Mesendoderm (in vitro differentiated cells): Measurements from ENCODE around the gene SAFB2.

Experiments
- DNase-seq: peaks from one replicate; pipeline ENCODE4 v3.0.0; 2013
- H2AK5ac ChIP-seq: 2 replicates; pipeline ENCODE4 v1.6.1; 2013; ENCODE audit warnings: low read length, inconsistent platforms
- H2BK120ac ChIP-seq: 2 replicates; pipeline ENCODE4 v1.6.1; 2013; ENCODE audit warnings: low read depth, mild to moderate bottlenecking, low read length, moderate library complexity, mixed read lengths
- H2BK15ac ChIP-seq: replicated peaks from 2 replicates; pipeline ENCODE4 v1.6.1; 2013; ENCODE audit warnings: low read depth, mild to moderate bottlenecking, moderate library complexity
- H2BK5ac ChIP-seq: 2 replicates; pipeline ENCODE4 v1.6.1; 2013; ENCODE audit warnings: low read length, inconsistent platforms
- H3K18ac ChIP-seq: 2 replicates; pipeline ENCODE4 v1.6.1; 2013; ENCODE audit warnings: mild to moderate bottlenecking, low read length, mixed read lengths
- H3K23ac ChIP-seq: one replicate; pipeline ENCODE4 v1.6.1; 2013; ENCODE audit warnings: low read length
- H3K27ac ChIP-seq: 2 replicates; pipeline ENCODE4 v1.5.1; 2013; ENCODE audit warnings: low read depth, mild to moderate bottlenecking, inconsistent platforms, low read length, moderate library complexity
- H3K27me3 ChIP-seq: 2 replicates; pipeline ENCODE4 v1.6.1; 2013; ENCODE audit warnings: low read length, control low read depth, mild to moderate bottlenecking, inconsistent platforms; ENCODE audit not compliant: insufficient read depth, poor library complexity
- H3K36me3 ChIP-seq: 2 replicates; pipeline ENCODE4 v1.6.1; 2013; ENCODE audit warnings: low read length, inconsistent platforms; ENCODE audit not compliant: control insufficient read depth, insufficient read depth
- H3K4ac ChIP-seq: one replicate; pipeline ENCODE4 v1.6.1; 2013; ENCODE audit warnings: low read depth, mild to moderate bottlenecking, low read length, moderate library complexity
- H3K4me1 ChIP-seq: 2 replicates; pipeline ENCODE4 v1.6.1; 2013; ENCODE audit warnings: low read depth, low read length, inconsistent platforms; ENCODE audit not compliant: control insufficient read depth
- H3K4me2 ChIP-seq: 2 replicates; pipeline ENCODE4 v1.6.1; 2013; ENCODE audit warnings: low read length
- H3K4me3 ChIP-seq: 2 replicates; pipeline ENCODE4 v1.5.1; 2013; ENCODE audit warnings: mild to moderate bottlenecking, low read length
- H3K56ac ChIP-seq: one replicate; pipeline ENCODE4 v1.6.1; 2013; ENCODE audit warnings: low read length
- H3K79me1 ChIP-seq: 2 replicates; pipeline ENCODE4 v1.6.1; 2013; ENCODE audit warnings: low read length, inconsistent platforms
- H3K79me2 ChIP-seq: 2 replicates; pipeline ENCODE4 v1.6.1; 2013; ENCODE audit warnings: mild to moderate bottlenecking, low read length; ENCODE audit not compliant: control insufficient read depth, insufficient read depth
- H3K9ac ChIP-seq: 2 replicates; pipeline ENCODE4 v1.6.1; 2013; ENCODE audit warnings: low read length, inconsistent platforms
- H4K5ac ChIP-seq: one replicate; pipeline ENCODE4 v1.6.1; 2013; ENCODE audit warnings: low read length
- H4K8ac ChIP-seq: one replicate; pipeline ENCODE4 v1.6.1; 2013; ENCODE audit warnings: low read depth, mild to moderate bottlenecking, control low read depth, low read length, moderate library complexity
- WGBS: extraction: QIAGEN DNeasy Blood & Tissue Kit; methylation state at CpG from one replicate; pipeline ENCODE4 v1.1.7; 2013; ENCODE audit warnings: low lambda C conversion rate, missing lambda C conversion rate; ENCODE audit not compliant: insufficient coverage; ENCODE audit errors: extremely low coverage; 5-methylcytosine and 5-hydroxymethylcytosine counted together

SAFB2 gene

GRCh38 chr19:5621311-5621944 lies 1.1 kb downstream of the SAFB2 start:
- no peak overlapping the region for H3K4ac ChIP-seq
- peaks cover 78% of the 10 kb centered on the region for H3K79me2 ChIP-seq
- no peak overlapping the region for H2BK5ac ChIP-seq
- no peak overlapping the region for H4K5ac ChIP-seq
- H3K4me2 ChIP-seq: peak overlapping the region; percentile 96
- no CpG with 5 or more reads among the region's 14 CpGs for WGBS
- peaks cover 5% of the 10 kb centered on the region for H3K36me3 ChIP-seq
- no peak overlapping the region for H2AK5ac ChIP-seq
- H3K27me3 ChIP-seq: no peaks in the 10 kb centered on the region
- peak overlapping the region; percentile 94 for H3K9ac ChIP-seq
- peaks cover 21% of the 10 kb centered on the region for H3K79me1 ChIP-seq
- no peak overlapping the region for H3K27ac ChIP-seq
- no peak overlapping the region for H2BK120ac ChIP-seq
- H3K4me3 ChIP-seq: peak overlapping the region; percentile 94
- no peak for DNase-seq
- H4K8ac ChIP-seq: no peak overlapping the region
- H3K4me1 ChIP-seq: peaks cover 12% of the 10 kb centered on the region
- H3K56ac ChIP-seq: peak overlapping the region; percentile 97
- no peak overlapping the region for H2BK15ac ChIP-seq
- H3K18ac ChIP-seq: no peak overlapping the region
- H3K23ac ChIP-seq: peak overlapping the region; percentile 57

- peaks cover 63% of the 10 kb centered on the region for H3K79me2 ChIP-seq
- DNase-seq: no peak
- no peak overlapping the region for H3K4me2 ChIP-seq
- no peak overlapping the region for H2BK5ac ChIP-seq
- peaks cover 13% of the 10 kb centered on the region for H3K79me1 ChIP-seq
- H3K23ac ChIP-seq: no peak overlapping the region
- H3K56ac ChIP-seq: no peak overlapping the region
- peaks cover 3% of the 10 kb centered on the region for H3K4me1 ChIP-seq
- H3K27ac ChIP-seq: no peak overlapping the region
- H4K5ac ChIP-seq: no peak overlapping the region
- no peak overlapping the region for H3K9ac ChIP-seq
- peaks cover 7% of the 10 kb centered on the region for H3K36me3 ChIP-seq
- H4K8ac ChIP-seq: no peak overlapping the region
- no peak overlapping the region for H2BK120ac ChIP-seq
- H3K18ac ChIP-seq: no peak overlapping the region
- no peak overlapping the region for H3K4ac ChIP-seq
- no peak overlapping the region for H2BK15ac ChIP-seq
- H2AK5ac ChIP-seq: no peak overlapping the region
- no CpG with 5 or more reads among the region's 3 CpGs for WGBS
- no peaks in the 10 kb centered on the region for H3K27me3 ChIP-seq
- H3K4me3 ChIP-seq: no peak overlapping the region
Observed at GRCh38 chr19:5619946-5620345, 2.6 kb downstream of the SAFB2 start.

GRCh38 chr19:5618591-5618990 lies 4.0 kb downstream of the SAFB2 start:
- no peaks in the 10 kb centered on the region for H3K27me3 ChIP-seq
- H3K79me1 ChIP-seq: peaks cover 13% of the 10 kb centered on the region
- peaks cover 10% of the 10 kb centered on the region for H3K36me3 ChIP-seq
- H3K4me2 ChIP-seq: no peak overlapping the region
- H2BK120ac ChIP-seq: no peak overlapping the region
- no CpG with 5 or more reads among the region's 9 CpGs for WGBS
- no peak overlapping the region for H3K27ac ChIP-seq
- no peak overlapping the region for H2BK5ac ChIP-seq
- H3K4me1 ChIP-seq: peaks cover 3% of the 10 kb centered on the region
- no peak overlapping the region for H3K4ac ChIP-seq
- H3K4me3 ChIP-seq: no peak overlapping the region
- no peak overlapping the region for H3K23ac ChIP-seq
- no peak overlapping the region for H4K5ac ChIP-seq
- H2BK15ac ChIP-seq: no peak overlapping the region
- peaks cover 49% of the 10 kb centered on the region for H3K79me2 ChIP-seq
- DNase-seq: no peak
- no peak overlapping the region for H4K8ac ChIP-seq
- no peak overlapping the region for H3K9ac ChIP-seq
- H2AK5ac ChIP-seq: no peak overlapping the region
- no peak overlapping the region for H3K18ac ChIP-seq
- H3K56ac ChIP-seq: no peak overlapping the region

- no peak overlapping the region for H2BK15ac ChIP-seq
- peaks cover 3% of the 10 kb centered on the region for H3K4me1 ChIP-seq
- H3K4me2 ChIP-seq: no peak overlapping the region
- no peak overlapping the region for H4K8ac ChIP-seq
- no peak overlapping the region for H3K56ac ChIP-seq
- peaks cover 21% of the 10 kb centered on the region for H3K36me3 ChIP-seq
- H3K9ac ChIP-seq: no peak overlapping the region
- peaks cover 39% of the 10 kb centered on the region for H3K79me2 ChIP-seq
- no peak overlapping the region for H3K18ac ChIP-seq
- no peak for DNase-seq
- H2BK5ac ChIP-seq: no peak overlapping the region
- no peak overlapping the region for H2AK5ac ChIP-seq
- H3K23ac ChIP-seq: no peak overlapping the region
- H3K4me3 ChIP-seq: no peak overlapping the region
- WGBS: no CpG with 5 or more reads among the region's 1 CpG
- no peak overlapping the region for H3K27ac ChIP-seq
- no peaks in the 10 kb centered on the region for H3K27me3 ChIP-seq
- H3K4ac ChIP-seq: no peak overlapping the region
- no peak overlapping the region for H4K5ac ChIP-seq
- no peak overlapping the region for H2BK120ac ChIP-seq
- H3K79me1 ChIP-seq: peaks cover 13% of the 10 kb centered on the region
Observed at GRCh38 chr19:5617080-5617479, 5.5 kb downstream of the SAFB2 start.

GRCh38 chr19:5615756-5616327 lies 6.7 kb downstream of the SAFB2 start:
- no peak overlapping the region for H3K56ac ChIP-seq
- no peak overlapping the region for H2BK5ac ChIP-seq
- H4K5ac ChIP-seq: no peak overlapping the region
- H3K9ac ChIP-seq: no peak overlapping the region
- H3K18ac ChIP-seq: no peak overlapping the region
- H3K79me2 ChIP-seq: peaks cover 27% of the 10 kb centered on the region
- H3K27ac ChIP-seq: no peak overlapping the region
- no peaks in the 10 kb centered on the region for H3K4me1 ChIP-seq
- no peak overlapping the region for H2AK5ac ChIP-seq
- no peak for DNase-seq
- H3K4me3 ChIP-seq: no peak overlapping the region
- no peaks in the 10 kb centered on the region for H3K27me3 ChIP-seq
- H4K8ac ChIP-seq: no peak overlapping the region
- H2BK15ac ChIP-seq: no peak overlapping the region
- H3K23ac ChIP-seq: no peak overlapping the region
- WGBS: no CpG with 5 or more reads among the region's 17 CpGs
- H3K4ac ChIP-seq: no peak overlapping the region
- H3K4me2 ChIP-seq: no peak overlapping the region
- H3K79me1 ChIP-seq: peaks cover 8% of the 10 kb centered on the region
- H2BK120ac ChIP-seq: no peak overlapping the region
- H3K36me3 ChIP-seq: peaks cover 24% of the 10 kb centered on the region
